ENCODE measurements around the gene DUSP16.

DUSP16 gene

DNA sequence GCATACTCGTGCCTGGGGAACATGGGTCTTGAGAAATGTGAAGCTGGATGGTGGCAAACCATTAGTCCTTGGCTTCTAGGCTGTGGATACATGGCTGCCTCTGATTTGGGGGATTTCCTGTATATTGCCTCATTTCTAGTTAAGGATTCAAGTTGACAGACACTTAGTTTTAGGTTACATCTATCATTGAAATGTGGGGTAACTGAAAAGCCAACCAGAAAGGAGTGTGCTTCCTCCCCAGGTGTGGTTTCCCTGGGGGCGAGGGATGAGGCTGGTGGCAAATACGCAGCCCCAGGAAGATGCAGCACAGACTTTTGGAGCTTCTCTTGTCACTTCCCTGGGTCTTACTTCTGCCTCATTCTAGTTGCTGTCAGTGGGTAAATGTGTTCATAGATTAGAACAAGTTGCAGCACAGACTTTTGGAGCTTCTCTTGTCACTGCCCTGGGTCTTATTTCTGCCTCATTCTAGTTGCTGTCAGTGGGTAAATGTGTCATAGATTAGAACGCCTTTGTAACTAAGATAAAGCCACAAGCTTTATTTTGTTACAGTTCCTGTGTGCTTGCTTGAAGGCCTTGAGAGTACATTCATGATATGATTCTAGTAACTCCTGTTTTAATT lies 120.7 kb downstream of the DUSP16 start:
- no peak for DNase-seq (ENCODE audit: low read depth in 2 of 2)

- DNase-seq (ENCODE audit: low read depth in 2 of 2): no peak
Observed at GRCh38 chr12:12441429-12441807, 121.2 kb downstream of the DUSP16 start.

- no peak for DNase-seq (ENCODE audit: low read depth in 2 of 2)
Observed at GRCh38 chr12:12440784-12441428, 121.8 kb downstream of the DUSP16 start.

DNA sequence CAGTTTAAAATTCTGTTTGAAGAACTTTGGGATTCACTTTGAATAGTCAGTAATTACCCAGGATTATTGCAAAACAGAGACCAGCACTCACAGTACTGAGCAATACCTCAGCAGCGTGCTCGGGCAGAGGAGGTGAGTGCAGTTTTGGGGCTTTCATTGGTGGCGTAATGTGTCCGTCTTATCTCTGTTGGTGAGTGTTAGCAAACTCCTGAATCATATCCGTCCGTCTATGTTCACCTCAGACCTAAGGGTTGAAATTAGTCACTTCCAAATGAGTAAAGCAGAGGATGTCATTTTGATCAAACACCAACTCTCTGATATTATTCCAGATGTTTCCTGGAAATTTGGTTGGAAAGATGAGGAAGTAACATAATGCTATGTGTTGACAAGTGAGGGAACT lies 123.0 kb downstream of the DUSP16 start:
- DNase-seq (ENCODE audit: low read depth in 2 of 2): no peak

GRCh38 chr12:12436831-12437345 lies 125.8 kb downstream of the DUSP16 start:
- no peak for DNase-seq (ENCODE audit: low read depth in 2 of 2)

GRCh38 chr12:12433203-12433731 lies 129.4 kb downstream of the DUSP16 start:
- DNase-seq (ENCODE audit: low read depth in 2 of 2): no peak

- DNase-seq (ENCODE audit: low read depth in 2 of 2): peak; percentile 58 to 64
Observed at GRCh38 chr12:12432364-12432763, 130.3 kb downstream of the DUSP16 start.

GRCh38 chr12:12428961-12429657 lies 133.6 kb downstream of the DUSP16 start:
- DNase-seq (ENCODE audit: low read depth in 2 of 2): no peak

DNA sequence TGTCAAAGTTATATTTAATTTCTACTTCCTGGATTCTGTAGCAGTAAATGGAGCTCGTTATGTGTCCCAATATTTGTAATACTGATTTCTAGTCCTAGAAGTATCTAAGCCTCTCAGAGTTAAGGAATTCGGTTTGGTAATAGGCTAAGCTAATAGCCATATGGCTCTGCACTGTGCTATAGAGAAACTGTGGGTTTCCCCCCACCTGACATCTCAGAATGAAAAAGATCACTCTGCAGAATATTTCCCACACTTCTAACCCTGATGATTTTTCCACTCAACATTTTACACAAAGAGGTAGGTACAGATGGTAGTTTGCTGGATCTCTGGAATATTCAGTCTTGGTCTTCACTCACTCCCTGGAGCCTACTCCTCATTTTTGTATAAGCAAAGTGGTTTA lies 134.6 kb downstream of the DUSP16 start:
- DNase-seq (ENCODE audit: low read depth in 2 of 2): no peak

GRCh38 chr12:12427568-12427967 lies 135.1 kb downstream of the DUSP16 start:
- no peak for DNase-seq (ENCODE audit: low read depth in 2 of 2)

- no peak for DNase-seq (ENCODE audit: low read depth in 2 of 2)
Observed at GRCh38 chr12:12425616-12426015, 137.0 kb downstream of the DUSP16 start.

DNA sequence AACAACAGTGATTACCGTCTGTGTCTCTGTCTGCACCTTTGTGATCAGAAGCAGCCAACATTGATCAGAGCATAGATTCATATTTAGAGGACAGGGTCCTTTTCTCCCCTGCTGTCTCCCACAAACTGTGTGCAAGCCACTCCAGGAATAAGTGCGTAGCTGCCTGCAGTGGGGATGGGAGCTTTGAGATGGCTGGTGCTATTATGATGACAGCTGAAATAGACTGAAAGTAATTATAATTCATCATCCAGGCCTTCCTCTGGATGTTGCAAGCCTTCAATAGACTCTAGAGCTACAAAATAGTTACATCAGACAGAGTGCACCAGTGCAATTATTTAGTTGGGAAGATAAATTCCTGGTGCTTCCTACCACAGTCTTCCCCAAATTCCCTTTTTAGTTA lies 137.7 kb downstream of the DUSP16 start:
- no peak for DNase-seq (ENCODE audit: low read depth in 2 of 2)
